NCI-H69 (cell line): ENCODE measurements around the gene LTBP4.
"Not testable (repeated sequence)": the region's sequence is repeated elsewhere in the genome, so short reads cannot be mapped to it uniquely, and the experiment has no call there.

Source experiments
- DNase-seq: peaks from one replicate; lab custom pipeline; 2025; lab: John Stamatoyannopoulos, UW

LTBP4 gene, protein sequence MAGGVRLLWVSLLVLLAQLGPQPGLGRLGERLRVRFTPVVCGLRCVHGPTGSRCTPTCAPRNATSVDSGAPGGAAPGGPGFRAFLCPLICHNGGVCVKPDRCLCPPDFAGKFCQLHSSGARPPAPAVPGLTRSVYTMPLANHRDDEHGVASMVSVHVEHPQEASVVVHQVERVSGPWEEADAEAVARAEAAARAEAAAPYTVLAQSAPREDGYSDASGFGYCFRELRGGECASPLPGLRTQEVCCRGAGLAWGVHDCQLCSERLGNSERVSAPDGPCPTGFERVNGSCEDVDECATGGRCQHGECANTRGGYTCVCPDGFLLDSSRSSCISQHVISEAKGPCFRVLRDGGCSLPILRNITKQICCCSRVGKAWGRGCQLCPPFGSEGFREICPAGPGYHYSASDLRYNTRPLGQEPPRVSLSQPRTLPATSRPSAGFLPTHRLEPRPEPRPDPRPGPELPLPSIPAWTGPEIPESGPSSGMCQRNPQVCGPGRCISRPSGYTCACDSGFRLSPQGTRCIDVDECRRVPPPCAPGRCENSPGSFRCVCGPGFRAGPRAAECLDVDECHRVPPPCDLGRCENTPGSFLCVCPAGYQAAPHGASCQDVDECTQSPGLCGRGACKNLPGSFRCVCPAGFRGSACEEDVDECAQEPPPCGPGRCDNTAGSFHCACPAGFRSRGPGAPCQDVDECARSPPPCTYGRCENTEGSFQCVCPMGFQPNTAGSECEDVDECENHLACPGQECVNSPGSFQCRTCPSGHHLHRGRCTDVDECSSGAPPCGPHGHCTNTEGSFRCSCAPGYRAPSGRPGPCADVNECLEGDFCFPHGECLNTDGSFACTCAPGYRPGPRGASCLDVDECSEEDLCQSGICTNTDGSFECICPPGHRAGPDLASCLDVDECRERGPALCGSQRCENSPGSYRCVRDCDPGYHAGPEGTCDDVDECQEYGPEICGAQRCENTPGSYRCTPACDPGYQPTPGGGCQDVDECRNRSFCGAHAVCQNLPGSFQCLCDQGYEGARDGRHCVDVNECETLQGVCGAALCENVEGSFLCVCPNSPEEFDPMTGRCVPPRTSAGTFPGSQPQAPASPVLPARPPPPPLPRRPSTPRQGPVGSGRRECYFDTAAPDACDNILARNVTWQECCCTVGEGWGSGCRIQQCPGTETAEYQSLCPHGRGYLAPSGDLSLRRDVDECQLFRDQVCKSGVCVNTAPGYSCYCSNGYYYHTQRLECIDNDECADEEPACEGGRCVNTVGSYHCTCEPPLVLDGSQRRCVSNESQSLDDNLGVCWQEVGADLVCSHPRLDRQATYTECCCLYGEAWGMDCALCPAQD (N-terminal part only)

DNA sequence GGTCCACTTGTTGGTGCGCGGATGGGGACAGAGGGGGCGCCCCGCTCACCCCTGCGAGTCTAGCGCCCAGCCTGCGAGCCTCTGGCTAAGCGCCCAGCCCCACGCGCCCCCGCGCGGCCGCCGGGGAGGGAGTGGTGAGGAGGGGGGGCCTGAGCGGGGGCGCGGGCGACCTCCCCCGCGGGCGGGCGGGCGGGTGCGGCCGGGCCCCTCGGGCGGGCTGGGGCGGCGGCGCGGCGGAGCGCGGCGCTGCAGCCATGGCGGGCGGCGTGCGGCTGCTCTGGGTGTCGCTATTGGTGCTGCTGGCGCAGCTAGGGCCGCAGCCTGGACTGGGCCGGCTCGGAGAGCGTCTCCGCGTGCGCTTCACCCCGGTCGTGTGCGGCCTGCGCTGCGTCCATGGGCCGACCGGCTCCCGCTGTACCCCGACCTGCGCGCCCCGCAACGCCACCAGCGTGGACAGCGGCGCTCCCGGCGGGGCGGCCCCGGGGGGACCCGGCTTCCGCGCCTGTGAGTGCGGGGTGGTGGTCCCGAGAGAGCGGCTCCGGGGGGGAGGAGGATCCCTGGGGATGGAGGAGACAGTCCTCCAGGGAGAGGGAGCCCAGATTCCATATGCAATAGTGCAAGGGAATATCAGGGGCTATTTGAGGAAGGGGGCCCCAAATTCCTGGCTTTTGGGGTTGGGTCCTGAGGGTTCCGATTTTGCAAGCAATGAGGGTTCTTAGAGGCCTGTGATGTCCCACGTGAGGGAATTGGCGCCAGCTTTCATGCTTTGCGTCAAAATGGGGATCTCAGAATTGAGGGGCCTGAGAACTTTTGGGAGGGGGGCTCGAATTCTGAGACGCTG is at the start of gene LTBP4:
LTBP4 (plus strand) TSS at position 236 of the 841 bp plus-strand sequence; CDS start at position 255, 19 bp downstream.
- DNase-seq, result peak; percentile 76

DNA sequence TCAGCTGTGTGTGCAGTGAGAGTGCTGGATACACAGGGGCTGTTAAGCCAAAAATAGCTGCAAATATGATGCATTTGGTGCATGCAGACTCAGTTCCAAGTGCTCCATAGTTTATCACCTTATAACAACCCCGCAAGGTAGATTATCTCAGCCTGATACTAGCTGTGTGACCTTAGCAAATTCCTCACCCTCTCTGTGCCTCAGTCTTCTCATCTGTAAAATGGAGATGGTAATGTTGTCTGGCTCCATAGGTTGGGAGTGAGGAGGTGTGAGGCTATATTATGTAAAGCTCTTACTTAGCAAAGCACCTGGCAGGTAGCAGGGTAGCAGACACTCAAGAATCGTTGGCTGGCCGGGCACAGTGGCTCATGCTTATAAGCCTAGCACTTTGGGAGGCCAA is 48.3 kb upstream of the LTBP4 start:
- DNase-seq, result no peak

DNA sequence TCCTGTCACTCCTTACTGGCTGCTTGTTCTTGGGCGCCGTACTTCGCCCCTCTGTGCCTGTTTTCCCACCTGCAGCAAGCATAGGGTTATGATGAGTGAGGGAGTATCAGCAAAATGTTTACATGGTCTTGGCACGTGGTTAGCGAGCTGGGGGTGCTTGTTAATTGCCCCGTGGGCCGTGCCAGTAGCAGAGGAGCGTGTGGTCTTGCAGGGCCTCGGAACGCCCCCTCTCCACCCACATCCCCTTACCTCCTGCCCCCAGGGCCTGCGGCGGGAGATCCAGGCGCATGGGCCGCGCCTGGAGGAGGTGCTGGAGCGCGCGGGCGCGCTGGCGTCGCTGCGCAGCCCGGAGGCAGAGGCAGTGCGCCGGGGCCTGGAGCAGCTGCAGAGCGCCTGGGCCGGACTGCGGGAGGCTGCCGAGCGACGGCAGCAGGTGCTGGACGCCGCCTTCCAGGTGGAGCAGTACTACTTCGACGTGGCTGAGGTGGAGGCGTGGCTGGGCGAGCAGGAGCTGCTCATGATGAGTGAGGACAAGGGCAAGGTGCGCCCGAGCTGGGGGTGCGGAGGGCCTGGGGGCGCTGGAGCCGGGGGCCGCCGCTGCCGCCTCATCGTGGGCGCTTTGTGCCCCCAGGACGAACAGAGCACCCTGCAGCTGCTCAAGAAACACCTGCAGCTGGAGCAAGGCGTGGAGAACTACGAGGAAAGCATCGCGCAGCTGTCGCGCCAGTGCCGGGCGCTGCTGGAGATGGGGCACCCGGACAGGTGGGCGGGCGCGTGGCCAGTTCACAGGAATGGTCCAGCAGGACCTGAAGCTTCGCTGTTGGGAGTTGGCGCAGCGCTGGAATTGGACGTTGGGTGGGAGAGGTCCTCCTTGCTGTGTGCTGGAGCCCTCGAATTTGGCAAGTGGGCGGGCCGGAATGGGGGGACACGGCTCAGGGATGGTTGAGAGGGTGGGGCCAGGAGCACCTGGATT is 47.0 kb upstream of the LTBP4 start:
- peak; percentile 75 for DNase-seq

DNA sequence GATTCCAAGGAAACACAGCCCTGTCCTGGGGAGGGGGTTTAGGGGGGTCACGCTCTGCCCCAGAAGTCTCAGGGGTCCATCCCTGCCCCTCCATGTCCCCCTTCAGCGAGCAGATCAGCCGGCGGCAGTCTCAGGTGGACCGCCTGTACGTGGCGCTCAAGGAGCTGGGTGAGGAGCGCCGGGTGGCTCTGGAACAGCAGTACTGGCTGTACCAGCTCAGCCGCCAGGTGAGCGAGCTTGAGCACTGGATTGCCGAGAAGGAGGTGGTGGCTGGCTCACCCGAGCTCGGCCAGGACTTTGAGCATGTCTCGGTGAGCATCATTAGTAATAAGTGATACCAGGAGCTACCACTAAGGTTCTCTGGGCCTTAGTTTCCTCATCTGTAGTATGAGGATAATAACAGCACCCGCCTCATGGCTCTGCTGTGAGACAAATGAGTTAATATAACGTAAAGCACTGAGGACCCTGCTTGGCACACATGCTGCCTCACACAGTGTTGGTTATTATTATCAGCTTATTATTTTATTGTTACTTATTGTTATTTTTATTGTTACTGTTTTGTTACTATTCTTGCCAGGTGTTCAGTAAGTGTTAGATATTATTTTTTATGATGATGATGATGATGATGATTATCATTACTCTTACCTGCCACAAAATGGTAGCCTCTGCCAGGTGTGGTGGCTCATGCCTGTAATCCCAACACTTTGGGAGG is 45.0 kb upstream of the LTBP4 start:
- DNase-seq, result no peak

DNA sequence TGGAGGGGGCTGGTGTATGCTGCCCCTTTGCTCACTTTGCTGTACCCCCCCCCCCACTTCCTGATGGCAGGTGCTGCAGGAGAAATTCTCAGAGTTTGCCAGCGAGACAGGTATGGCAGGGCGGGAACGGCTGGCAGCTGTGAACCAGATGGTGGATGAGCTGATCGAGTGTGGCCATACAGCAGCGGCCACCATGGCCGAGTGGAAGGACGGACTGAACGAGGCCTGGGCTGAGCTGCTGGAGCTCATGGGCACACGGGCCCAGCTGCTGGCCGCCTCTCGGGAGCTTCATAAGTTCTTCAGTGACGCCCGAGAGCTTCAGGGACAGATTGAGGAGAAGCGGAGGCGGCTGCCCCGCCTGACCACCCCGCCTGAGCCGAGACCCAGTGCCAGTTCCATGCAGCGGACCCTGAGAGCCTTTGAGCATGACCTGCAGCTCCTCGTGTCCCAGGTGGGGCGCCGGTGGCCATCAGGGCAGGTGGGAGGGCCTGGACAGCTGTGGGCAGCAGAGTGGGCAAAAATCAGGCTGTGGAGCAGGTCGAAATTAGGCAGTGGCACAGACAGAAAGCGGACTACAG is 44.1 kb upstream of the LTBP4 start:
- DNase-seq, result no peak

DNA sequence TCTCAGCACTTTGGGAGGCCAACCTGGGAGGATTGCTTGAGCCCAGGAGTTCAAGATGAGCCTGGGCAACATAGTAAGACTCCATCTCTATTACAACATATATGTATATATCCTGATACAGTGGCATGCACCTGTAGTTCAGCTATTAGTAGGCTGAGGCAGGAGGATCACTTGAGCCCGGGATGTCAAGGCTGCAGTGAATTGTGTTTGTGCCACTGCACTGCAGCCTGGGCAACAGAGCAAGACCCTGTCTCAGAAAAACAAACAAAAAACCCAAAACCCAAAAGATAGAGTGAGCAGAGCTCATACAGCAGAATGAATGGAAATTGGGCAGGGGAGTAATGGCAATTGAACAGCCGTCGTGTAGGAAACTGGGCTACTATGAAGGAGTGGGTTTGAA is 41.8 kb upstream of the LTBP4 start:
- DNase-seq, result no peak

DNA sequence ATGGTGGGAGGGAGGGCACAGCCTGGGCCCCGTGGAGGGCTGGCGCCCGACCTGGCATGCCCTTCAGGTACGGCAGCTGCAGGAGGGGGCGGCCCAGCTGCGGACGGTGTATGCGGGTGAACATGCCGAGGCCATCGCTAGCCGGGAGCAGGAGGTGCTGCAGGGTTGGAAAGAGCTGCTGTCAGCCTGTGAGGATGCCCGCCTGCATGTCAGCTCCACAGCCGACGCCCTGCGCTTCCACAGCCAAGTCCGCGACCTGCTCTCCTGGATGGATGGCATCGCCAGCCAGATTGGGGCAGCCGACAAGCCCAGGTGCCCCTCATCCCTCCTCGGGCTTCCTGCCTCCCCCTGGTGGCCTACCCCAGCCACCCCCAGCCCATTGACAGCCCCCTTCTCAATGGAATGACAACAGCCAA is 41.1 kb upstream of the LTBP4 start:
- DNase-seq, result no peak

DNA sequence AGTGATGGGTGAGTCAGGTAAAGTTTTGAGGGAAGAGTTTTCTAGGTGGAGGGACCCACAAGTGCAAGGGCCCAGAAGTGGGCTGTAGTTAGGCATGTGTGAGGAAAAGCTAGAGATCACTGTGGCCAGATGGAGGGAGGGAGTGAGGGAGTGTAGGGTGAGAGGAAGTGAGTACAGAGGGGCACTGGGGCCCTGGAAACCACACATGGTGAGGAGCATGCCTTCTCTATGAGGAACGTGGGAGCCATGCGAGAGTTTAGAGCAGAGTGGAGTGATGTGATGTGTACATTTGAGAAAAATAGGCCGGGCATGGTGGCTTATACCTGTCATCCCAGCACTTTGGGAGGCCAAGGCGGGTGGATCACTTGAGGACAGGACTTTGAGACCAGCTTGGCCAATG is 39.2 kb upstream of the LTBP4 start:
- no peak for DNase-seq

DNA sequence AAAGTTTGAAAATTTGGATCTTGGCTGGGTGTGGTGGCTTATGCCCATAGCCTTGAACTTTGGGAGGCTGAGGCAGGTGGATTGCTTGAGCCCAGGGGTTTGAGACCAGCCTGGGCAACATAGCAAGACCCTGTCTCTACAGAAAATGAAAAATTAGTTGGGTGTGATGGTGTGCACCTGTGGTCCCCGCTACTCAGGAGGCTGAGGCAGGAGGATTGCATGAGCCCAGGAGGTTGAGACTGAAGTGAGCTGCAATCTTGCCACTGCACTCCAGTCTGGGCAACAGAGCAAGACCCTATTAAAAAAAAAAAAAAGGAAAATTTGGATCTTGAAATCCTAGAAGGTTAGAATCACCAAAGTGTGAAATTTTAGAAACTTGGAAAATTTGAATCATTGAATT is 36.6 kb upstream of the LTBP4 start:
- DNase-seq, result not testable (repeated sequence)

DNA sequence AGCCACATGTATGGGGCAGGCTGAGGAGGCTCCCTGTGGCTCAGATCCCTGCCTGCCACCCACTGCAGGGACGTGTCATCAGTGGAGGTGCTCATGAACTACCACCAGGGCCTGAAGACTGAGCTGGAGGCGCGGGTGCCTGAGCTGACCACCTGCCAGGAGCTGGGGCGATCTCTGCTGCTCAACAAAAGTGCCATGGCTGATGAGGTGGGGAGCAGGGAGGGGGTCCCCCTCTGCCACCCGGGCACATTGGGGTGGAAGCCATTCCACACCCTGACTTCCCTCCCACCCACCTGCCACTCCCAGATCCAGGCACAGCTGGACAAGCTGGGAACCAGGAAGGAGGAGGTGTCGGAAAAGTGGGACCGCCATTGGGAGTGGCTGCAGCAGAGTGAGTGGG is 35.8 kb upstream of the LTBP4 start:
- DNase-seq, result no peak

DNA sequence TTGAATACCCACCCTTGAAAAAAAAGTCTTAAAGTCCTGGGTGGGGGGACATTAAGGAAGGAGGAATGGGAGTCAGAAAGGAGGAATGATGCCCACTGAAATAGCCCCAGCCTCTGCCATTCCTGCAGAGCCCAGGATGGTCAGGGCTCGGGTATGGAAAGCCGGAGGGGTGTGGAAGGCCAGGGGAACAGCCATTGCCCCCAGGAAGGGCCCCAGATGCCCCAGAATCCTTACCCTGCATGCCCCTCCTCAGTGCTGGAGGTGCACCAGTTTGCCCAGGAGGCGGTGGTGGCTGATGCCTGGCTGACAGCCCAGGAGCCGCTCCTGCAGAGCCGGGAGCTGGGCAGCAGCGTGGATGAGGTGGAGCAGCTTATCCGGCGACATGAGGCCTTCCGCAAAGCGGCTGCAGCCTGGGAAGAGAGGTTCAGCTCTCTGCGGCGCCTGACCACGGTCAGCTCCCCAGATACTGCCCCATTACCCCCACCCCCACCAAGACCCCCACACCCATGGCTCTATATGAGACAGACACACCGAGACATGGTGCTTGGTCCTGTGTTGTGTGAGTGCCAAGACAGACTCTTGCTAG is 35.2 kb upstream of the LTBP4 start:
- DNase-seq, result no peak

DNA sequence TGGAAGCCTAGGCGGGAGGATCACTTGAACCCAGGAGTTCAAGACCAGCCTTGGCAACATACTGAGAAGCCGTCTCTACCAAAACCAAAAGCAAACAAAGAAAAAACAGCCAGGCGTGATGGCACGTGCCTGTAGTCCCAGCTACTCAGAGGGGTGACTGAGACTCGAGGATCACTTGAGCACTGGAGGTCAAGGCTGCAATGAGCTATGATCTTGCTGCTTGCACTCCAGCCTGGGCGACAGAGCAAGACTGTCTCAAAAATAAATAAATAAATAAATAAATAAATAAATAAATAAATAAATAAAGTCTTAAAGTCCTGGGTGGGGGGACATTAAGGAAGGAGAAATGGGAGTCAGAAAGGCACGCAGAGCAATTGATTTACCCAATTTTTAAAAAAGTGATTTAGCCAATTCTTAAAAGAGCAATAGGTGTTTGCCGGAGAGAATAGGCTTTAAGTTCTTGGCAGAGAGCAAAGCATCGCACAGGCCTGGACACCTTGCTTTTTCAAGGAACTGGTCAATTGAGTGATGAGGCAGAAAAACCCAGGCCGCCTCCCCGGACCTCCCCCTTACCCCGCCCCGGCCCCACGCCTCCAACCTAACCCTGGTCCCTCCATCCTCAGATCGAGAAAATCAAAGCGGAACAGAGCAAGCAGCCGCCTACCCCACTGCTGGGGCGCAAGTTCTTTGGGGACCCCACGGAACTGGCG is 34.0 kb upstream of the LTBP4 start:
- DNase-seq, result peak; percentile 13

DNA sequence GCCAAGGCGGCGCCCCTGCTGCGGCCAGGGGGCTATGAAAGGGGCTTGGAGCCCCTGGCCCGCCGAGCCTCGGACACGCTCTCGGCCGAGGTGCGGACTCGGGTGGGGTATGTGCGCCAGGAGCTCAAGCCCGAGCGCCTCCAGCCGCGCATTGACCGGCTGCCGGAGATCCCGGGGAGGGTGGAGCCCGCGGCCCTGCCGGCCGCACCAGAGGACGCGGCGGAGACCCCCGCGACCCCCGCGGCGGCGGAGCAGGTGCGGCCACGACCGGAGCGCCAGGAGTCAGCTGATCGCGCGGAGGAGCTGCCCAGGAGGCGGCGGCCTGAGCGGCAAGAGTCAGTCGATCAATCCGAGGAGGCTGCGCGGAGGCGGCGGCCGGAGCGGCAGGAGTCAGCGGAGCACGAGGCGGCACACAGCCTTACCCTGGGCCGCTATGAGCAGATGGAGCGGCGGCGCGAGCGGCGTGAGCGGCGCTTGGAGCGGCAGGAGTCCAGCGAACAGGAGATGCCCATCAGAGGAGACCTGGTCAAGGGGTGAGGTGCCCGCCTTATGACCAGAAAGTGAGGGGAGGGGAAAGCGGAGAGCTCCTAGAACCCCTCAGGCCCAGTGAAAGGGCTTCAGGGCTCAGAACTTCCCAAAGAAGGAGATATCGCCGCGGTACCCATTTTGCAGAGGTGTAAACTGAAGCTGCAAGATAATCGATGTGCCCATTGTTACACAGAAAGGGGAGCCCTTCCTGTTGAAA is 33.2 kb upstream of the LTBP4 start:
- no peak for DNase-seq

DNA sequence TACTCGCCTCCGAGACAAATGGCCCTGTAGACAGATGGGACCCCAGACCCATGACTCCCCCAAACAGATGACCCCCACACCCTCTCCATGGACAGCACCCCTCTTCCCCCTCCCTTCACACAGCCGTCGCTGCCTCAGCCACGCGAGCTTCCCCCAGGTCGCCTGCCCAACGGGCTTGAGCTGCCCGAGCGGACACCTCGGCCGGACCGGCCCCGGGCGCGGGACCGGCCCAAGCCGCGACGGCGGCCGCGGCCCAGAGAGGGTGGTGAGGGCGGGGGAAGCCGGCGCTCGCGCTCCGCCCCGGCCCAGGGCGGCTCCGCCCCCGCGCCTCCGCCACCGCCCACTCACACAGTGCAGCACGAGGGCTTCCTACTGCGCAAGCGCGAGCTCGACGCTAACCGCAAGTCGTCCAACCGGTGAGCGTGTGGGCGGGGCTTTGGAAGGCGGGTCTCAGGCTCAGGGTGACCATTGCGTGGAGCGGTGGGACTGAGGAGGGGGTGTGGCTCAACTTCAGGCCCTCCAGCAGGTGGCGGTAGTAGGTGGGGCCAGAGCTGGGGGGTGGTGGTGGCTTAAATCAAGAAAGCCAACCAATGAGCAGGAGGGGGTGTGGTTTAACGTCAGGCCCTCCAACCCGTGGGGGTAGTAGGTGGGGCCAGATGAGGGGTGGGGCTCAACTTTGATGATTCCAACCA is 30.7 kb upstream of the LTBP4 start:
- peak; percentile 98 for DNase-seq

DNA sequence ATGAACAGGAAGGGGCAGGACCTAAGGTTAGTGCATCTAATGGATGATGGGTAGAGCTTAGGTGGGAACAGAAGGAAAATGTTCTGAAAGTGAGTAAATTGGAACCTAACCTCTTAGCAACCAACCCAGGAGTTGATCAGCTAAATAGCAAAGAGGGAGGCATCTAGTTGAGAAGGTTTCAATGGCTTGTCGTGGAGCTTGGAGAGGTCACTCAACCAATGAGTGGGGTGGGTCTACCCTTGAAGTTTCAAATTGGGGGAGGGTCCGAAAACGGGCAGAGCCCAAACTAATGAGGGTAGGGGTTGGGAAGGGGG is 30.2 kb upstream of the LTBP4 start:
- no peak for DNase-seq

DNA sequence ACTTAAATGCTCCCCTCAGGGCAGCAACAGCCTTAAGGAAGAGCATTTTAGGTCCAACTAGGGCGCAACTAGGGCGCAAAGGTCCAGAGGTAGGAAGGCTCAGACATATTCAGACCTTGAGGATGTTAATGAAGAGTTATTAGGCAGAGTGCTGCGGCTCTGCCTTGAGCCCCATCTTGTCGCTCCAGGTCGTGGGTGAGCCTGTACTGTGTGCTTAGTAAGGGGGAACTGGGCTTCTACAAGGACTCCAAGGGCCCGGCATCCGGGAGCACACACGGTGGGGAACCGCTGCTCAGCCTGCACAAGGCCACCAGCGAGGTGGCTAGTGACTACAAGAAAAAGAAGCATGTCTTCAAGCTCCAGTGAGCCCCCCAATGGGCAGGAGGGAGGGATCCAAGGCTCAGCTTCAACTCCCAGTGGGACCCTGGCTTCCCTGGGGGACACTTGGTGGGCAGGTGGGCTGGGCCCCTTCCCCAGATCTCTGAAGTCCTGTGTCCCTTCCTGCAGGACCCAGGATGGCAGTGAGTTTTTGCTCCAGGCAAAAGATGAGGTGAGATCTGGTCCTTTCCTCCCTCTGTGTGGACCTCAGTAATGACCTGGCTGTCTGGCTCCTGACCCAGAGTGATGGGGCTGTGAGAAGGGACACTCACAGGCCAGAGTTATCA is 29.2 kb upstream of the LTBP4 start:
- DNase-seq, result no peak
